Keratinocyte (primary cell): Measurements from ENCODE around the gene ABCC8. TPM values are rescaled to one million over a fixed set of nuclear protein-coding genes. Genes with fewer than 3 reads are reported as not detected.

Experiments used
- DNase-seq: peaks from one replicate; pipeline ENCODE4 v3.0.0-alpha.2; 2011; ENCODE audit warnings: low read depth, missing footprints, low spot score
- FAIRE-seq: peaks from 2 replicates; lab custom pipeline; 2011; peaks lifted over from hg19 to GRCh38; lab: Jason Lieb, UNC
- H2AFZ ChIP-seq: 2 replicates; pipeline ENCODE4 v1.6.0; 2012; ENCODE audit warnings: low read length, control low read depth, inconsistent platforms; ENCODE audit not compliant: control insufficient read depth
- H3K27ac ChIP-seq: 2 replicates; pipeline ENCODE4 v1.5.1; 2011; ENCODE audit warnings: low read length; ENCODE audit not compliant: control insufficient read depth, insufficient read depth
- H3K27me3 ChIP-seq: 3 replicates; pipeline ENCODE4 v1.6.0; 2011; ENCODE audit warnings: low read length; ENCODE audit not compliant: control insufficient read depth, insufficient read depth; ENCODE audit errors: extremely low read depth
- H3K36me3 ChIP-seq, 2 experiments: 2 replicates in 1 of 2; 3 replicates in 1 of 2; pipeline ENCODE4 v1.5.1; 2011; ENCODE audit warnings: low read length in 2 of 2, mild to moderate bottlenecking in 1 of 2; ENCODE audit not compliant: control insufficient read depth in 2 of 2, insufficient read depth in 2 of 2; ENCODE audit errors: extremely low read depth in 1 of 2
- H3K4me1 ChIP-seq: 3 replicates; pipeline ENCODE4 v1.5.1; 2011; ENCODE audit warnings: low read length; ENCODE audit not compliant: control insufficient read depth, insufficient read depth; ENCODE audit errors: extremely low read depth
- H3K4me2 ChIP-seq: 3 replicates; pipeline ENCODE4 v1.6.0; 2011; ENCODE audit warnings: low read depth, low read length; ENCODE audit not compliant: control insufficient read depth, insufficient read depth; ENCODE audit errors: extremely low read depth
- H3K4me3 ChIP-seq, 3 experiments: fragments of 200-600 bp in 1 of 3; sonication (generic) in 1 of 3; 2 replicates in 2 of 3; 3 replicates in 1 of 3; pipeline ENCODE4 v1.5.1; 2011 to 2016; ENCODE audit warnings: low read length in 3 of 3, mild to moderate bottlenecking in 3 of 3, control low read depth in 2 of 3, inconsistent platforms in 1 of 3, low read depth in 1 of 3, mixed read lengths in 1 of 3, mixed run types in 1 of 3, moderate library complexity in 1 of 3; ENCODE audit not compliant: control insufficient read depth in 2 of 3, insufficient read depth in 2 of 3; ENCODE audit errors: extremely low read depth in 1 of 3
- H3K79me2 ChIP-seq: 2 replicates; pipeline ENCODE4 v1.6.0; 2012; ENCODE audit warnings: low read length; ENCODE audit not compliant: control insufficient read depth, insufficient read depth
- H3K9ac ChIP-seq: 3 replicates; pipeline ENCODE4 v1.6.0; 2011; ENCODE audit warnings: low read length; ENCODE audit not compliant: control insufficient read depth, insufficient read depth; ENCODE audit errors: extremely low read depth
- H3K9me1 ChIP-seq: 3 replicates; pipeline ENCODE4 v1.6.0; 2011; ENCODE audit warnings: low read length; ENCODE audit not compliant: control insufficient read depth, insufficient read depth; ENCODE audit errors: extremely low read depth
- H3K9me3 ChIP-seq: 2 replicates; pipeline ENCODE4 v1.5.1; 2012; ENCODE audit warnings: low read depth, low read length; ENCODE audit not compliant: control insufficient read depth
- H4K20me1 ChIP-seq: 3 replicates; pipeline ENCODE4 v1.6.0; 2011; ENCODE audit warnings: low read length; ENCODE audit not compliant: control insufficient read depth, insufficient read depth; ENCODE audit errors: extremely low read depth
- CTCF ChIP-seq, 3 experiments: IDR thresholded peaks in 1 of 3; conservative IDR thresholded peaks in 1 of 3; optimal IDR thresholded peaks in 1 of 3; 2 replicates in 2 of 3; 3 replicates in 1 of 3; pipeline versions ENCODE3 to v1.5.1; 2011; ENCODE audit warnings: low read length in 3 of 3, mild to moderate bottlenecking in 3 of 3, moderate library complexity in 2 of 3, control low read depth in 1 of 3, inconsistent platforms in 1 of 3; ENCODE audit not compliant: insufficient read depth in 2 of 3; ENCODE audit errors: extremely low read depth in 1 of 3
- EZH2 ChIP-seq: IDR thresholded peaks from one replicate; pipeline ENCODE4 v1.6.1; 2012; ENCODE audit warnings: inconsistent platforms, mild to moderate bottlenecking, low read length, moderate library complexity
- dilution Hi-C: fragments of 300-500 bp; cut with MboI; formaldehyde crosslinking; loops from one replicate; pipeline ENCODE4 v1.7.0; 2020; ENCODE audit warnings: low sequenced_read_pairs; ENCODE audit not compliant: extremely low pct_ligation_motif_present
- polyA plus RNA-seq, 5 experiments: library from polyadenylated mRNA; depleted of rRNA in 3 of 5; stranded (reverse) in 3 of 5; stranded (forward) in 1 of 5; unstranded in 1 of 5; fragments of >200 nt; gene quantifications; 1 replicate in 1 of 5; 2 replicates in 3 of 5; 3 replicates in 1 of 5; pipeline versions ENCODE4 v1.2.1 to v1.2.3, GENCODE V29; 2011 to 2012; ENCODE audit warnings: missing spikeins in 2 of 5, low read depth in 1 of 5, low replicate concordance in 1 of 5

The ABCC8 gene
- polyA plus RNA-seq, 1 donor (not counting 4 experiments of a cell fraction or from before 2014, with no cell fraction given) = not detected

GRCh38 chr11:17463546-17464174 lies 13.0 kb downstream of the ABCC8 start:
- DNase-seq (no peak), FAIRE-seq (no peak)
- Histone ChIP-seq H3K9me3 (no peaks in the 10 kb centered on the region), H3K4me1 (no peaks in the 10 kb centered on the region), H3K9me1 (no peaks in the 10 kb centered on the region), H3K9ac (no peak overlapping the region), H4K20me1 (no peaks in the 10 kb centered on the region), H3K36me3 (no peaks in the 10 kb centered on the region), H3K27ac (no peak overlapping the region), H3K4me3 (no peak overlapping the region), H2AFZ (no peak overlapping the region), H3K27me3 (peaks cover 8% of the 10 kb centered on the region), H3K79me2 (no peaks in the 10 kb centered on the region), H3K4me2 (no peak overlapping the region)
- TF ChIP-seq CTCF (optimal IDR thresholded peaks at IDR 0.05 in 1 of 3, IDR thresholded peaks at IDR 0.05 in 1 of 3, conservative IDR thresholded peaks at IDR 0.05 in 1 of 3; ENCODE audit: extremely low read depth in 1 of 3, insufficient read depth in 2 of 3, low read length in 3 of 3) = no peak
- TF ChIP-seq EZH2 = no peak
- dilution Hi-C loops = no loop called here

GRCh38 chr11:17462940-17463339 lies 13.7 kb downstream of the ABCC8 start:
- H3K27me3 ChIP-seq = peaks cover 8% of the 10 kb centered on the region
- no peaks in the 10 kb centered on the region for H3K4me1 ChIP-seq
- no peak for TF ChIP-seq EZH2
- no peak overlapping the region for H2AFZ ChIP-seq
- H3K36me3 ChIP-seq = no peaks in the 10 kb centered on the region
- H3K4me3 ChIP-seq = no peak overlapping the region
- H3K27ac ChIP-seq = no peak overlapping the region
- no peak for FAIRE-seq
- DNase-seq = no peak
- H3K9me3 ChIP-seq = no peaks in the 10 kb centered on the region
- no peaks in the 10 kb centered on the region for H3K79me2 ChIP-seq
- dilution Hi-C loops = no loop called here
- no peaks in the 10 kb centered on the region for H4K20me1 ChIP-seq
- no peaks in the 10 kb centered on the region for H3K9me1 ChIP-seq
- no peak overlapping the region for H3K4me2 ChIP-seq
- H3K9ac ChIP-seq = no peak overlapping the region

GRCh38 chr11:17460406-17460805 lies 16.2 kb downstream of the ABCC8 start:
- H3K27ac ChIP-seq = no peak overlapping the region
- dilution Hi-C loops = no loop called here
- DNase-seq = no peak
- no peak for FAIRE-seq
- no peaks in the 10 kb centered on the region for H3K4me1 ChIP-seq
- H3K9me3 ChIP-seq = no peaks in the 10 kb centered on the region
- H3K4me2 ChIP-seq = no peak overlapping the region
- H3K9ac ChIP-seq = no peak overlapping the region
- H3K27me3 ChIP-seq = peaks cover 8% of the 10 kb centered on the region
- no peaks in the 10 kb centered on the region for H3K36me3 ChIP-seq
- TF ChIP-seq EZH2 (no peak), CTCF (optimal IDR thresholded peaks at IDR 0.05 in 1 of 3, IDR thresholded peaks at IDR 0.05 in 1 of 3, conservative IDR thresholded peaks at IDR 0.05 in 1 of 3; ENCODE audit: extremely low read depth in 1 of 3, insufficient read depth in 2 of 3, low read length in 3 of 3) (no peak)
- H2AFZ ChIP-seq = no peak overlapping the region
- no peaks in the 10 kb centered on the region for H3K79me2 ChIP-seq
- no peak overlapping the region for H3K4me3 ChIP-seq
- no peaks in the 10 kb centered on the region for H4K20me1 ChIP-seq
- no peaks in the 10 kb centered on the region for H3K9me1 ChIP-seq
